Thoracic aorta (tissue), 2 donors: Measurements from ENCODE around the gene MCTP2. TPM values are rescaled to one million over a fixed set of nuclear protein-coding genes. Genes with fewer than 3 reads are reported as not detected.
"Not testable (repeated sequence)": the region's sequence is repeated elsewhere in the genome, so short reads cannot be mapped to it uniquely, and the experiment has no call there.

ENCODE experiments used
- ATAC-seq: fragments of 150-250 bp; one replicate; pipeline ENCODE4 v1.8.0; 2017; ENCODE audit warnings: low read depth; ENCODE audit not compliant: insufficient number of reproducible peaks, low FRiP score
- DNase-seq: peaks from one replicate; pipeline ENCODE4 v3.0.0-alpha.2; 2020; ENCODE audit warnings: low spot score
- H3K27ac ChIP-seq, 2 donors: fragments of 200-600 bp; sonication (generic); 1 replicate in 1 of 2; 2 replicates in 1 of 2; pipeline ENCODE4 v1.5.1; 2016; ENCODE audit warnings: mild to moderate bottlenecking in 2 of 2, moderate library complexity in 2 of 2
- H3K27me3 ChIP-seq: fragments of 200-600 bp; sonication (generic); replicated peaks from 2 replicates; pipeline ENCODE4 v1.6.0; 2016; ENCODE audit warnings: mild to moderate bottlenecking; ENCODE audit not compliant: insufficient read depth
- H3K36me3 ChIP-seq: fragments of 200-600 bp; sonication (generic); one replicate; pipeline ENCODE4 v1.5.1; 2016
- H3K4me1 ChIP-seq, 2 donors: fragments of 200-600 bp; sonication (generic); 1 replicate in 1 of 2; 2 replicates in 1 of 2; pipeline versions ENCODE4 v1.5.1 to v1.6.0; 2016; ENCODE audit warnings: low read depth in 2 of 2, mild to moderate bottlenecking in 1 of 2; ENCODE audit not compliant: control insufficient read depth in 1 of 2
- H3K4me3 ChIP-seq: fragments of 200-600 bp; sonication (generic); 2 replicates; pipeline ENCODE4 v1.5.1; 2016; ENCODE audit warnings: mild to moderate bottlenecking
- H3K9me3 ChIP-seq: fragments of 200-600 bp; sonication (generic); 2 replicates; pipeline ENCODE4 v1.5.1; 2016
- CTCF ChIP-seq: fragments of 200-600 bp; sonication (generic); IDR thresholded peaks from one replicate; pipeline ENCODE4 v1.5.1; 2019; ENCODE audit warnings: antibody characterized with exemption
- total RNA-seq, 2 donors: library from RNA; depleted of rRNA; stranded (reverse); fragments of >200 nt; gene quantifications; one replicate each; pipeline versions ENCODE4 v1.1.0 to v1.2.3, GENCODE V29; 2016

The MCTP2 gene
- total RNA-seq, 2 donors from 2014 or later = 15.7 to 16.6 TPM

DNA sequence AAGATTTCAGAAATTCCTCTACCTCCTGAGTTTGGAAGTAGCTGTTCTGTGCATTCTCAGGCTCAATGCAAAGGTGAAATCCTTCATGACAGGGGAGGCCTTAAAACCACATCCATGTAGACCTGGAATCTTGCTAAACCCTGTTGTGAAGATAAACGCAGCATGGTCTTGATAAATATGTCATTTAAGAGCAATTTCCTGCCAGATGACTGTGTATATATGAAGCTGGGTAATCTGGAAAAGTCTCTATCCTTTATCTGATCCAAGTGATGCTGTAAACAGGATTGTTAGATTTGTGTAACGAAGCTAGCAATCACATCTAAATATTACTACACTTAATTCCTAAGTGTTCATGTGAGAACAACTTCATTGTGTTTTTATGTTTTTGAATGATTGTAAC, 9.1 kb downstream of the MCTP2 start:
- H3K9me3 ChIP-seq = no peaks in the 10 kb centered on the region
- DNase-seq (no peak), ATAC-seq (no peak)
- no peaks in the 10 kb centered on the region for H3K4me1 ChIP-seq
- H3K27ac ChIP-seq = no peak overlapping the region
- H3K36me3 ChIP-seq = no peaks in the 10 kb centered on the region
- TF ChIP-seq CTCF = no peak
- H3K27me3 ChIP-seq = no peaks in the 10 kb centered on the region
- H3K4me3 ChIP-seq = no peak overlapping the region

GRCh38 chr15:94242257-94242656, 10.9 kb downstream of the MCTP2 start:
- H3K9me3 ChIP-seq = no peaks in the 10 kb centered on the region
- H3K36me3 ChIP-seq = no peaks in the 10 kb centered on the region
- DNase-seq = no peak
- no peak for ATAC-seq
- H3K27ac ChIP-seq = no peak overlapping the region
- no peak overlapping the region for H3K4me3 ChIP-seq
- H3K27me3 ChIP-seq = no peaks in the 10 kb centered on the region
- no peak for TF ChIP-seq CTCF
- no peaks in the 10 kb centered on the region for H3K4me1 ChIP-seq

DNA sequence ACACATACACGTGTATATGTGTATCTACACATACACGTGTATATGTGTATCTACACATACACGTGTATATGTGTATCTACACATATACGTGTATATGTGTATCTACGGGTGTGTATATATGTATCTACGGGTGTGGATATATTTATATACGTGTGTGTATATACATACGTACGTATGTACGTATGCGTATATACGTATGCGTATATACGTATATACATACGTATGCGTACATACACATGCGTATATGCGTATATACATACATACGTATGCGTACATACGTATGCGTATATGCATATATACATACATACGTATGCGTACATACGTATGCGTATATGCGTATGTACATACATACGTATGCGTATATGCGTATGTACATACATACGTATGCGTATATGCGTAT, 11.6 kb downstream of the MCTP2 start:
- H3K27ac ChIP-seq, DNase-seq, H3K9me3 ChIP-seq, H3K4me3 ChIP-seq, H3K4me1 ChIP-seq, H3K36me3 ChIP-seq, ATAC-seq, H3K27me3 ChIP-seq: not testable (repeated sequence)

GRCh38 chr15:94243418-94243817, 12.1 kb downstream of the MCTP2 start:
- ATAC-seq = no peak

GRCh38 chr15:94246016-94246415, 14.7 kb downstream of the MCTP2 start:
- Histone ChIP-seq H3K36me3 (no peaks in the 10 kb centered on the region), H3K27me3 (no peaks in the 10 kb centered on the region), H3K4me1 (no peaks in the 10 kb centered on the region), H3K27ac (no peak overlapping the region), H3K4me3 (no peak overlapping the region), H3K9me3 (no peaks in the 10 kb centered on the region)
- DNase-seq = no peak
- ATAC-seq = no peak
- no peak for TF ChIP-seq CTCF

More at GRCh38 chr15:94243418-94243817, 12.1 kb downstream of the MCTP2 start:
- no peak for TF ChIP-seq CTCF
- DNase-seq = no peak
- Histone ChIP-seq H3K36me3 (no peaks in the 10 kb centered on the region), H3K27ac (no peak overlapping the region), H3K4me3 (no peak overlapping the region), H3K27me3 (no peaks in the 10 kb centered on the region), H3K9me3 (no peaks in the 10 kb centered on the region), H3K4me1 (no peaks in the 10 kb centered on the region)
